GM21515 (cell line): ENCODE results near the gene APBB2.

ENCODE experiments used
- ATAC-seq: cut with Tn5 transposase; IDR thresholded peaks from one replicate; pipeline ENCODE4 v1.9.1; 2021; ENCODE audit not compliant: unreplicated experiment

The APBB2 gene

GRCh38 chr4:40789771-40790170, 424.6 kb downstream of the APBB2 start:
- ATAC-seq, result no peak

DNA sequence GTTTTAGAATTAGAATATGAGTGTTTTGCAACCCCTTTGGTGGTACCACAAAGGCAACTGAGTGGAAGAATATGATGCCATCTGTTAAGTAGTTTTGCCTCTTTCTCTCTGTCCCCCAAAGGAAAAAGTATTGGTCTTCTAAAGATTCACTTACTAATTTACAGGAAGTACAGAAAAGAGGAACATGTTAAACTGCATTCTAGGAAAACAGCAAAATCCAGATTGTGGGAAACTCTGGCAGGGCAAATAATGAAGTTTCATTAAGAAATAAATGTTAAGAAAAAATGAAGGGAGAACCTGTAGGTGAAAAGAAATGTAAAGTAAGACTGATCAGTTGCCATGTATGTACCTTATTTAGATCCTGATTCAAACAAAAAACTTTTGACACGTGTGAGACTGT, 425.3 kb downstream of the APBB2 start:
- no peak for ATAC-seq

GRCh38 chr4:40788331-40788730, 426.0 kb downstream of the APBB2 start:
- ATAC-seq, result no peak

DNA sequence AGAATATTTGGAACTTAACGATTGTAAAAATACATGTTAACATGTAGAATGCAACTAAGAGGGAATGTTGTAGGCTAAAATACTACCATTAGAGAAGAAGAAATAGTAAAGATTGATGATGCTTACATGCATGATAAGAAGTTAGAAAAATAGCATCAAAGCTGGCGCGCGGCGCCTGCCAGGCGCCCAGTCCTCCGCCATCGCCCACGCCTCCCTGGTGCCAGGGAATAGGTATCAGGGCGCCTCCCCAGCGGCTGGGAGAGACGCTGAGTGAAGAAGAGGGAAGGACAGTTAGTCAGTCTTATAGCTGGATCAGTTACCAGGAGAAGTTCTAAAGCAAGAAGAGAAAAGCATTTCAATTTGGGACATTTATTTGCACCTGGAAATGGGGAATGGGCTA, 428.6 kb downstream of the APBB2 start:
- no peak for ATAC-seq

GRCh38 chr4:40782876-40783275, 431.5 kb downstream of the APBB2 start:
- no peak for ATAC-seq

DNA sequence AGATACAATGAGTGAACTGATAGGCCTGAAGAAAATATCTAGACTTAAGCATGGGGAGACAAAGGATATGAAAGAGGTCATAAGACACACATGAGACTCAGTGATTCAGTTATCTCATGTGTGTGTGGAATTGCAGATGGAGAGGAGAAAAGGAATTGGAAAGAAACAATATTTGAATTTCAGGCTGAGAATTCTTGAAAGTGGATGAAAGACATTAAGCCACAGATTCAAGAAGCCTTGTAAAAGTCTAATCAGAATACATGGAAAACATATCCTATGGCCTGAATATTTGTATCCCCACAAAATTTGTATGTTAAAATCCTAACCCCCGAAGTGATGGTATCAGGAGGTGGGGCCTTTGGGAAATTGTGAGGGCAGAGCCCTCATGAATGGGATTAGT, 436.3 kb downstream of the APBB2 start:
- ATAC-seq, result no peak

- no peak for ATAC-seq
These were observed 445.1 kb downstream of the APBB2 start for GRCh38 chr4:40769266-40769665.

DNA sequence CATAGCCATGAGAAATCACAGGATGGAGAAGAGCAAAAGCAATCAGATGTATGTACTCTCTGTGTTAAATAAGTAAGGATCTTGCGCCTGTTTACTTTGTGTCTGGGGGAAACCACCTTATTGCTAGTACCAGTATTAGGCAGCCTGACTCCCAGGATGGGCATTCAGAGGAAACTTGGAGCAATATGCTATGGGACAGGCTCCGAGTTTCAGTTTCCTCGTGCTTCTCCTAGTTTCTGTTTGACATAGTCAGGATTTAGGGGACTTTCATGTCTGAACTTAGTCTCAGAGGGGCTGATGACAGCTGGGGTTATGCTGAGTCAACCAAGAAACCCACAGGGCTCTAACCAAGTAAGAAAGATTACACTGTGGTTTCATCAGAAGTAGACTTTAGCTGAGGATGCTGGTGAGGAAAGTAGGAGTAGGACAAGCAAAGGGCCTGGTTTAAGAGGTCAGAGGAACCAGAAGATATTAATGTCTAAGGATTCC, 451.1 kb downstream of the APBB2 start:
- ATAC-seq, result peak; percentile 99
